Activated CD4-positive, alpha-beta memory T cell treated with anti-CD3 and anti-CD28 coated beads for 36 hours (primary cell): ENCODE data around the gene GNB1L. TPM values are rescaled to one million over a fixed set of nuclear protein-coding genes. Genes with fewer than 3 reads are reported as not detected.
"Not testable (repeated sequence)": the region's sequence is repeated elsewhere in the genome, so short reads cannot be mapped to it uniquely, and the experiment has no call there.

Source experiments
- CTCF ChIA-PET: fragments of 350-600 bp; sonication (Branson Sonifier 250); formaldehyde crosslinking; loops from one replicate; lab custom pipeline; 2021; ENCODE audit warnings: antibody characterized with exemption, inconsistent platforms; lab: Charles Lee
- POLR2A ChIA-PET: fragments of 350-600 bp; sonication (Branson Sonifier 250); formaldehyde crosslinking; loops from one replicate; lab custom pipeline; 2021; ENCODE audit warnings: antibody characterized with exemption; lab: Charles Lee
- DNase-seq: peaks from one replicate; pipeline ENCODE4 v3.0.0-alpha.2; 2020
- H3K27ac Mint-ChIP-seq: one replicate; pipeline ENCODE4 v1.8.0; 2021; ENCODE audit warnings: mixed read lengths
- H3K27me3 Mint-ChIP-seq: one replicate; pipeline ENCODE4 v1.8.0; 2021; ENCODE audit warnings: mixed read lengths
- H3K36me3 Mint-ChIP-seq: one replicate; pipeline ENCODE4 v1.8.0; 2021; ENCODE audit warnings: mixed read lengths
- H3K4me1 Mint-ChIP-seq: one replicate; pipeline ENCODE4 v1.8.0; 2021; ENCODE audit warnings: low read depth, mixed read lengths
- H3K4me3 Mint-ChIP-seq: one replicate; pipeline ENCODE4 v1.8.0; 2021; ENCODE audit warnings: mild to moderate bottlenecking, mixed read lengths
- H3K9me3 Mint-ChIP-seq: one replicate; pipeline ENCODE4 v1.8.0; 2021; ENCODE audit warnings: mixed read lengths
- intact Hi-C: fragments of 100-400 bp; cut with micrococcal nuclease; formaldehyde crosslinking; loops from one replicate; pipeline ENCODE4 v1.15.1; 2023
- total RNA-seq, 2 experiments: library from RNA; stranded (reverse); gene quantifications; one replicate each; pipeline ENCODE4 v1.2.3, GENCODE V29; 2021

Gene GNB1L
- total RNA-seq, 2 experiments from 2014 or later, result 11.3 to 12.3 TPM

DNA sequence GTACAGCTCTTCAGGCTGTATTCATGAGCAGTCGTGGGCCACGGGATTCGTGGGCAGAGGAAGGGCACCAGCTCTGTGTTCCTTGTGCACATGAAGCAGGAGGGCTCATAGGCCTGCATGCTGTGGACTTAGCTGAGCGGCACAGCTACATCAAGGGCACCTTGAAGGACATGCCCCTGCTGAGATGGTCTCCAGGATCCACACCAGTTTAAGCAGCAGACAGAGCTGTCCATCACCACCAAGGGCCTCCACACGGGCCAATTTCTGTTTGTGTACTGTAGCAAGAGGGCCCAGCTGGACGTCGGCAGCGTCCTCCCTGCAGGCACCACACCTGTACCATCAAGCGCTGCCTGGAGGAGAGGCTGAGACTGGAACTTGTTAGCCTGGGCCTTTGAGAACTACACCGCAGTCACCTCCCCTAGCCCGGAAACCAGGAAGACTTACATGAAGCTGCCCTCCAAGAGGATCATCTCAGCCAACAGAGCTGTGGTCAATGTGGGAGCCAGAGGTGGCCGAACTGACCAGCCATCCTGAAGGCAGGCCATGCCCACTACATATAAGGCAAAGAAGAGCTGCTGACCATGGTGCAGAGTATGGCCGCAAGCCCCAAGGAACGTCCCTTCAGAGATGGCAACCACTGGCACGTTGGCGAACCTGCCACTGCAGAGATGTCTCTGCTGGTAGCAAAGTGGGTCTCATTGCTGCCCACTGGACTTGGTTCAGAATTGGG lies 32.7 kb upstream of the GNB1L start:
- DNase-seq, result no peak

DNA sequence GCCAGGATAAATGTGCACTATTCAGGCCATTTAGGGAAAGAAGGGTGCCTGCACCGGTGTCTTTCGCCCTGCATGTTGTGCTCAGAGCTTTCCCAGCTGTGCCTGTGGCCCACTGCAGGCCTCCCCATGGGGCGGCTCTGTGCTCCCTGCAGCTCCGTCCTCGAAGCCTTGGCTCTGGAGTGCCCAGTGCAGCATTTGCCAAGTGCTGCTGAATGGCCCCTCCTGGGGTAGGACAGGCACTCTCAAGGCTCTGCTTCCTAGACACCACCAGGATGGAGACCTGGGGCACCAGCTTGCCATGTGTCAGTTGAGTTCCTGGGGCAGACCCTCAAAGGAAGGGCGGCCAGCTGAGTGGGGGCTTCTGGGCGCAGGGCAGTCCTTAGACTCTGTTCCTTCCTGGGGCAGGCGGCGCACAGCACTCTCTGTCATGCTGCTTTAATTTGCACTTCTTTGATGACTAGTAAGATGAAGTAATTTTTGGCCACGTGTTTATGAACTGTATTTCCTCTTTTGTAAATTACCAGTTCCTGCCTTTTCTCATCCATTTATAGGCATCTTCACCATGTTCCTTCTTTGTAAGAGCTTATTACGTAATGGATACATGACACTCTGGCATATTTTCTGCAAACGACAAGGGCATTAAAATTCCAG lies 32.1 kb upstream of the GNB1L start:
- ChIA-PET CTCF (interaction anchor here (0.7 to 2.2 kb wide), 3 partner anchors 36 to 409 kb away, joined by 3 to 12 read pairs (median 3); no protein-coding TSS in a partner anchor), POLR2A (interaction anchor here (2.4 kb wide), 1 partner anchor 32 kb away, joined by 10 read pairs; the partner anchor contains the start of genes GNB1L and RTL10)
- intact Hi-C loops, result no loop called here
- peak; percentile 48 for DNase-seq
- Mint-ChIP-seq H3K9me3 (no peaks in the 10 kb centered on the region), H3K36me3 (no peaks in the 10 kb centered on the region), H3K27me3 (no peaks in the 10 kb centered on the region), H3K4me3 (no peak overlapping the region), H3K27ac (peak overlapping the region; percentile 55), H3K4me1 (peaks cover 42% of the 10 kb centered on the region)

More for the DNA sequence above, 32.7 kb upstream of the GNB1L start:
- H3K9me3 Mint-ChIP-seq, result no peaks in the 10 kb centered on the region
- H3K36me3 Mint-ChIP-seq, result no peaks in the 10 kb centered on the region
- POLR2A ChIA-PET, result no interaction called here
- intact Hi-C loops, result no loop called here
- peak overlapping the region; percentile 55 for H3K27ac Mint-ChIP-seq
- peaks cover 49% of the 10 kb centered on the region for H3K4me1 Mint-ChIP-seq
- no peaks in the 10 kb centered on the region for H3K27me3 Mint-ChIP-seq
- H3K4me3 Mint-ChIP-seq, result no peak overlapping the region
- CTCF ChIA-PET, result interaction anchor here (0.7 to 2.2 kb wide), 3 partner anchors 36 to 409 kb away, joined by 3 to 12 read pairs (median 3); no protein-coding TSS in a partner anchor

DNA sequence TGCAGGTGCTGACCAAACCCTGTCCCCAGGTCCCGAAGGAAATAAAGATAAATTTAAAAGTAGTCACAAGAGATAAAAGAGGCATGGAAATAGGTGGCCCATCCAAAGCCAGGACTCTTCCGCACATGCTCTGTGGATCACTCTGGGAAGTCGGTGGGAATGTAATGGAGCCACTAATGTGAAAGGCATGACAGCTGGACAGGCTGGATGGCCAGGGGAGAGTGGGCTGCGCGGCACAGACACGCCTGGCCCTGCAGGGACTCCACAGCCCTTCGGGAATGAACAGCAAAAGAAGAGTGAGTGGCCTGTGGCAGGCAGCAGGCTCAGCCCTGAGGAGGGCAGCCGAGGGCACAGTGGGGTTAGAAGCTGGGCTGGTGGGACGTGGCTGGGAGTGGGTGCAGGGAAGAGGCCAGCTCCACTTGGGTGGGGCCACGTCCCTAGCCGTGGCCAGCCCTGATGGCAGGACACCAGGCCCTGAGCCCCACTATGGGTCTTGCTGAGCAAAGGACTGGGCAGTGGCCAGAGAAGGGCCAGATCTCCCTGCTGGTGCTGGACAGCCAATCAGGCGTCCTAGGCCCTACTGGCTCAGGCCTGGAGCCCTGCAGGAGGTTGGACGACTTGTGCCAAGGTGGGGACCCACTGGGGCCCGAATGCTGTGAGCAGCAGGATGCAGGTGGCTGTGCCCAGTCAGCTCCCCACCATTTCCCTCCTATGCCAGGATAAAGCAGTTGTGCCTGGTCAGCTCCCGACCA lies 31.3 kb upstream of the GNB1L start:
- no peaks in the 10 kb centered on the region for H3K27me3 Mint-ChIP-seq
- no peaks in the 10 kb centered on the region for H3K9me3 Mint-ChIP-seq
- intact Hi-C loops, result no loop called here
- H3K27ac Mint-ChIP-seq, result peak overlapping the region; percentile 46
- CTCF ChIA-PET, result interaction anchor here (1.6 to 2.2 kb wide), 2 partner anchors 24 to 156 kb away, joined by 4 to 12 read pairs; no protein-coding TSS in a partner anchor
- H3K4me3 Mint-ChIP-seq, result no peak overlapping the region
- no peak for DNase-seq
- H3K4me1 Mint-ChIP-seq, result peaks cover 35% of the 10 kb centered on the region
- POLR2A ChIA-PET, result interaction anchor here (2.4 kb wide), 1 partner anchor 31 kb away, joined by 10 read pairs; the partner anchor contains the start of genes GNB1L and RTL10
- H3K36me3 Mint-ChIP-seq, result no peaks in the 10 kb centered on the region

DNA sequence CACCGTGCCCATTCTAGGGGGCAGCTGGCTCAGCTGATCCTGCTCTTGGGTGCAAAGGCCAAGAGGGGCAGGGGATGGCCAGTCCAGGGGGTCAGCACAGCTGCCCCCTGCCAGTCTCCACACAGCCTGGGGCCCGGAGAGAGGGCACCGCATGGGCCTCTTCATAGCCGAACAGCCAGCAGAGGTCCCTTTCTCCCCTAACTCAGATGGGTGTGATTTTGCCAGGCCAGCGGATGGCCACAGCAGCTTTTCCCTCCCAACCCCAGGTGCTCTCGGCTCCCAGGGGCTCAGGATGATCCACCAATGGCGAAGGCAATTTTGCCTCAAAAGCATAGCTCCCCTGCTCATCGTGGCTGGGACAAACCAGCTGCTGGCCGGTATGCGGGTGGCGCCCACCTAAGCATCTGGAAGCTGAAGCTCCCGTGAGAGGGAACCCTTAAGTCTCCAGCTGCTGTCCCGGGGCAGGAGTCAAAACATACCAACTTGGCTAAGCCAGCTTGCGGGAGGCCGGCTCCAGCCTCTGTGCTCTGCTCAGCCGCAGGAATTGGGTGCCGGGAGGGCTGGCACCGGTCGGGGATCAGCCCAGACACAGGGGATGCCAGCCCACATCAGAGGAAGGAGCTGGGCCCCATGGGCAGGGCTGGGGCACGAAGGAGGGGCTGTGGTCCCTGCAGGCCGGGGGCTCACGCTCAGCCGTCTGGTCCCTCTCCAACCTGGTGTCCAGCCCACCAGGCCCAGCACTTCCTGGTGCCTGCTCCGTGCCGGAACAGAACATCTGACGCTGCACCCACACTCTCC lies 30.5 kb upstream of the GNB1L start:
- intact Hi-C loops, result no loop called here
- no peaks in the 10 kb centered on the region for H3K9me3 Mint-ChIP-seq
- no peak overlapping the region for H3K4me3 Mint-ChIP-seq
- H3K4me1 Mint-ChIP-seq, result peaks cover 26% of the 10 kb centered on the region
- CTCF ChIA-PET, result interaction anchor here (1.1 to 1.6 kb wide), 2 partner anchors 25 to 154 kb away, joined by 3 to 4 read pairs; no protein-coding TSS in a partner anchor
- POLR2A ChIA-PET, result interaction anchor here (2.4 kb wide), 1 partner anchor 30 kb away, joined by 10 read pairs; the partner anchor contains the start of genes GNB1L and RTL10
- DNase-seq, result no peak
- H3K27me3 Mint-ChIP-seq, result no peaks in the 10 kb centered on the region
- no peaks in the 10 kb centered on the region for H3K36me3 Mint-ChIP-seq
- no peak overlapping the region for H3K27ac Mint-ChIP-seq

GRCh38 chr22:19884161-19884953 lies 29.7 kb upstream of the GNB1L start:
- Mint-ChIP-seq H3K36me3 (no peaks in the 10 kb centered on the region), H3K27me3 (no peaks in the 10 kb centered on the region), H3K4me3 (no peak overlapping the region), H3K4me1 (peaks cover 21% of the 10 kb centered on the region), H3K27ac (no peak overlapping the region), H3K9me3 (no peaks in the 10 kb centered on the region)
- intact Hi-C loops, result no loop called here
- POLR2A ChIA-PET, result interaction anchor here (2.4 kb wide), 1 partner anchor 29 kb away, joined by 10 read pairs; the partner anchor contains the start of genes GNB1L and RTL10
- DNase-seq, result no peak
- CTCF ChIA-PET, result interaction anchor here (1.1 to 1.6 kb wide), 2 partner anchors 26 to 153 kb away, joined by 3 to 4 read pairs; no protein-coding TSS in a partner anchor

DNA sequence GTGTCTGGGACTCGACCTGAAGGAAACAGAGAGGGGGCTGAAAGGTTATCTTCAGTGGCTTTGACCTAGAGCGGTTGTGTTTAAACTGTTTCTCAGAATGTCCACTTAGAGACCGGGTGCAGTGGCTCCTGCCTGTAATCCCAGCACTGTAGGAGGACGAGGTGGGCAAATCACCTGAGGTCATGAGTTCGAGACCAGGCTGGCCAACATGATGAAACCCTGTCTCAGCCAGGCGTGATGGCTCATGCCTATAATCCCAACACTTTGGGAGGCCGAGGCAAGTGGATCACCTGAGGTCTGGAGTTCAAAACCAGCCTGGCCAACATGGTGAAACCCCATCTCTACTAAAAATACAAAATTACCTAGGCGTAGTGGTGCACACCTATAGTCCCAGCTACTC lies 28.8 kb upstream of the GNB1L start:
- DNase-seq, H3K27me3 Mint-ChIP-seq, H3K4me3 Mint-ChIP-seq, H3K27ac Mint-ChIP-seq, H3K9me3 Mint-ChIP-seq, POLR2A ChIA-PET, intact Hi-C loops, H3K36me3 Mint-ChIP-seq: not testable (repeated sequence)
- H3K4me1 Mint-ChIP-seq, result peaks cover 21% of the 10 kb centered on the region
- CTCF ChIA-PET, result interaction anchor here (1.1 kb wide), 1 partner anchor 153 kb away, joined by 3 read pairs; no protein-coding TSS in a partner anchor

DNA sequence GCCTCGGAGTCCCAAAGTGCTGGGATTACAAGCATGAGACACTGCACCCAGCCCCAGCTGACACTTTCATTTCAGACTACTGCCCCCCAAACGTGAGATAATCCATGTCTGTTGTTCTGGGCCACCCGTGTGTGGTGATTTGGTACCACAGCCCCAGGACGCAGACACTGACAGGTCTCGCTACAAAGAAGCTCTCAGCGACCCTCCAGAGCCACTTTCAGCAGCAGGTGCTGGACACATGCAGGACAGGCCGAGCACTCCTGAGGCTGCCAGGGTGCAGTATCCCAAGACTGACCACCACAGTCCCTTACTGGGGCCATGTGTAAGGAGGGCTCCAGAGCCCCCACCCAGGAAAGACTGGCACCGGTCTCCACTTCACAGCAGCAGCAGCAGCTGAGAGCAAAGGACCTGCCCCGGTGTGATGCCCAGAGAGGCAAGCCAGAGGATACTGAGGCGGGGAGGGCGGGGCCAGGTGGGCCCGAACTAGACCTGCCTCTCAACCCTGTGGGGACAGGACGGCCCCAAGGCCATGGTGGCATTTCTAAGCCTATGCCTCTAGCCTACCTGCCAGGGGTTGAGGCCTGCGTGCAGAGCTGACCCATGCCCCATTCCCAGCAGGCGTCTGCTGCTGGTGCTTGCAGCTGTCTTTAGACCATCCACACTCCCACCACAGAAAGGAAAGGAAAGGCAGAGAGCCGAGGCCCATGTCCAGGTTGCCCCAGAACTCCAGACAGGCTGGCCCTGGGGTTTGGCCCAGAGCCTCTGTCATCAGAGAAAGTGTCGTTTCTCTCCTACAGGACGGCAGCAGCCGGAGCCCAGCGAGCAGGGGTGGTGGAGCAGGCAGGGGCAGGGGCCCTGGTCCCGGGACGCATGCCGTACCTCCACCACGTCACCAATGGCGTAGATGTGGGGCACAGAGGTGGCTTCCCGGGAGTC lies 28.0 kb upstream of the GNB1L start:
- intact Hi-C loops, result no loop called here
- no peaks in the 10 kb centered on the region for H3K36me3 Mint-ChIP-seq
- H3K27ac Mint-ChIP-seq, result no peak overlapping the region
- CTCF ChIA-PET, result interaction anchor here (1.1 kb wide), 1 partner anchor 152 kb away, joined by 3 read pairs; no protein-coding TSS in a partner anchor
- H3K4me3 Mint-ChIP-seq, result no peak overlapping the region
- POLR2A ChIA-PET, result no interaction called here
- H3K27me3 Mint-ChIP-seq, result no peaks in the 10 kb centered on the region
- peaks cover 21% of the 10 kb centered on the region for H3K4me1 Mint-ChIP-seq
- H3K9me3 Mint-ChIP-seq, result no peaks in the 10 kb centered on the region
- no peak for DNase-seq

DNA sequence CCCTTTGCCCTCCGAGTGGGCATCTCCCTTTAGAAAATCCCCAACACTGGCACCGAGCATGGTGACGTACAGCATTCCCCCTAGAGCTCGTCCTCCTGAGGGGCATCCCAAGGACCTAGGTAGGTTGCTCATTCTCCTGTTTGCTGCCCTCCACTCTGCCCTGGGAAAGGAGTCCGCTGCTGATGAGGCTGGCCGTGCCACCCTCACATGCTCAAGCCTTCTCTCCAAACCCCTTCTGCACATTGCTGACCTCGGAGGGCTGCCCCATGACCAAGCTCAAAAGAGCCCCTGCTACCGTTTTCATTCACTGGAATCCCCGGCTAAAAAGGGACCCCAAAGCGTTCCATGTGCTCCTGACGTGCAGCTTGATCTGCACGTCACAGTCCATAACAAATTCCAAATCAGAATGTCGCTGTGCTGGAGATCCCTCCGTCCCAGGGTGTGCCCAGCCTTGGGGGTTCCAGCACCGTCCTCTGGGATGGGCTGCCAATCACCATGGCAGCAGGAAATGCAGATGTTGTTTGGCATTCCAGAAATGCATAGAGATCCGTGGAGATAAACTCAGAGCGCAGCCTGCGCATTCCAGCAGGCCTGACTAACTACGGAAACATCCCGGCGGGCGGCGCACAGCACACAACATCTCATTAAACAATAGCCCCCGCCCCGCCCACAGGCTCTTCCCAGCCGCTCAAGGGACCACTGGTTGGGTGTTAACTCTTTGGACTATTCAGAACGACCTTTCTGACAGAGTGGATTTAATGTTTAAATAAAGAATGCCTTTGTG lies 26.3 kb upstream of the GNB1L start:
- Mint-ChIP-seq H3K27ac (no peak overlapping the region), H3K27me3 (no peaks in the 10 kb centered on the region), H3K36me3 (no peaks in the 10 kb centered on the region), H3K4me1 (peaks cover 6% of the 10 kb centered on the region), H3K9me3 (no peaks in the 10 kb centered on the region), H3K4me3 (no peak overlapping the region)
- intact Hi-C loops, result no loop called here
- ChIA-PET CTCF (no interaction called here), POLR2A (interaction anchor here (1.0 kb wide), 1 partner anchor 30 kb away, joined by 3 read pairs; no protein-coding TSS in a partner anchor)
- DNase-seq, result no peak

DNA sequence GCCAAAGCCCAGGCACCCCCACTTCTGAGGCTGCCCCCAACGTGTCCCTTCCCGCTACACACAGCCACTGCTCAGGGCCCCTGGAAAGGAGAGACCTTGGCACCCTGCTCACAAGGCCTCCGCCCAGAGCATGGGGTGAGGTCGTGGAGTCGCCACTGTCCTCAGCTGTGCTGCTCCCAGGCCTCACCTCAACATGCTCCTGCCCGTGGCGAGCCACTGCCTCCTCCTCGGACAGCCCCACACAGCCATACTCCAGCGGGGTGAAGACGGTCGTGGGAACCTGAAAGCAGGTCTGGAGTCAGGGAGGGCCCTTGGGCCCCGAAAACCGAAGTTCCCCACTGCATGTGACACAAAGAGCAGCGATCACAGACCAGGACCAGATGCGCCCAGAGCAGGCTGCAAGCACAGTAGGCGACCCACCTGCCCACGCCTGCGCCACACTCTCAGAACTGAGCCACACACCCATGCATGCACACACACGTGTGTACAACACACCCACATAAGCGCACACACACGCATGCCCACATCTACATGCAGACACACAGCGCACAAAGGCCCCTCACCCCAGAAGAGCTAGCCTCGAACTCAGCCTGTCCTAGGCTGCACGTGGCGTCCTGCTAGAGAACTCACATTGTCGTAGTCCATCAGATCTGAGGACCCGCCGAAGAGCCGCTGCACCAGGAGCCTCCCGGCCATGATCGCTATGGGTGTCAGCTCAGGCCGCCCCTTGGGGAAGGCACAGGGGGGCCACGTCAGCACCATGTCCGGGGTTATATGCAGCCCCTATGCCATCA lies 25.5 kb upstream of the GNB1L start:
- intact Hi-C loops, result no loop called here
- POLR2A ChIA-PET, result interaction anchor here (1.0 kb wide), 2 partner anchors 10 to 31 kb away, joined by 3 read pairs; no protein-coding TSS in a partner anchor

More for the DNA sequence above, 25.5 kb upstream of the GNB1L start:
- no peak overlapping the region for H3K4me3 Mint-ChIP-seq
- CTCF ChIA-PET, result no interaction called here
- no peak for DNase-seq
- H3K36me3 Mint-ChIP-seq, result no peaks in the 10 kb centered on the region
- H3K27ac Mint-ChIP-seq, result no peak overlapping the region
- H3K4me1 Mint-ChIP-seq, result no peaks in the 10 kb centered on the region
- no peaks in the 10 kb centered on the region for H3K9me3 Mint-ChIP-seq
- H3K27me3 Mint-ChIP-seq, result no peaks in the 10 kb centered on the region
